H54 (cell line): ENCODE measurements around the gene DYRK1A.

Experiments
- DNase-seq: peaks from one replicate; pipeline ENCODE4 v3.0.0; 2011; ENCODE audit warnings: low spot score, mixed read lengths; ENCODE audit not compliant: insufficient read length
- FAIRE-seq: peaks from 3 replicates; lab custom pipeline; 2011; peaks lifted over from hg19 to GRCh38; lab: Jason Lieb, UNC
- POLR2A ChIP-seq: IDR thresholded peaks from 2 replicates; pipeline ENCODE4 v1.6.1; 2011; ENCODE audit warnings: low read depth, mild to moderate bottlenecking, low read length

DYRK1A gene

GRCh38 chr21:37564924-37565529 lies 198.5 kb downstream of the DYRK1A start:
- FAIRE-seq (no peak), DNase-seq (no peak)
- peak; percentile 32 for TF ChIP-seq POLR2A

GRCh38 chr21:37565530-37566223 lies 199.1 kb downstream of the DYRK1A start:
- DNase-seq (no peak), FAIRE-seq (no peak)
- TF ChIP-seq POLR2A: no peak

- no peak for TF ChIP-seq POLR2A
- DNase-seq (no peak), FAIRE-seq (no peak)
Observed at GRCh38 chr21:37566790-37567615, 200.4 kb downstream of the DYRK1A start.

GRCh38 chr21:37568415-37568814 lies 201.8 kb downstream of the DYRK1A start:
- no peak for FAIRE-seq
- TF ChIP-seq POLR2A: no peak
- no peak for DNase-seq

GRCh38 chr21:37568916-37569315 lies 202.3 kb downstream of the DYRK1A start:
- no peak for TF ChIP-seq POLR2A
- DNase-seq: no peak
- no peak for FAIRE-seq

GRCh38 chr21:37571442-37571841 lies 204.9 kb downstream of the DYRK1A start:
- TF ChIP-seq POLR2A: no peak
- DNase-seq: no peak
- FAIRE-seq: no peak

GRCh38 chr21:37574316-37574715 lies 207.7 kb downstream of the DYRK1A start:
- no peak for TF ChIP-seq POLR2A
- no peak for FAIRE-seq
- DNase-seq: no peak

- DNase-seq: no peak
- TF ChIP-seq POLR2A: no peak
- FAIRE-seq: no peak
Observed at GRCh38 chr21:37574751-37575150, 208.2 kb downstream of the DYRK1A start.

GRCh38 chr21:37575580-37575979 lies 209.0 kb downstream of the DYRK1A start:
- no peak for TF ChIP-seq POLR2A
- FAIRE-seq (no peak), DNase-seq (no peak)
